Inferior parietal cortex (tissue), 1 donor: Measurements from ENCODE around the gene PACS1.
"Not testable (repeated sequence)": the region's sequence is repeated elsewhere in the genome, so short reads cannot be mapped to it uniquely, and the experiment has no call there.

Source experiments
- DNase-seq: peaks from one replicate; pipeline ENCODE4 v3.0.0-alpha.2; 2016; ENCODE audit errors: extremely low spot score

The PACS1 gene

GRCh38 chr11:66253081-66253480 lies 183.0 kb downstream of the PACS1 start:
- not testable (repeated sequence) for DNase-seq

DNA sequence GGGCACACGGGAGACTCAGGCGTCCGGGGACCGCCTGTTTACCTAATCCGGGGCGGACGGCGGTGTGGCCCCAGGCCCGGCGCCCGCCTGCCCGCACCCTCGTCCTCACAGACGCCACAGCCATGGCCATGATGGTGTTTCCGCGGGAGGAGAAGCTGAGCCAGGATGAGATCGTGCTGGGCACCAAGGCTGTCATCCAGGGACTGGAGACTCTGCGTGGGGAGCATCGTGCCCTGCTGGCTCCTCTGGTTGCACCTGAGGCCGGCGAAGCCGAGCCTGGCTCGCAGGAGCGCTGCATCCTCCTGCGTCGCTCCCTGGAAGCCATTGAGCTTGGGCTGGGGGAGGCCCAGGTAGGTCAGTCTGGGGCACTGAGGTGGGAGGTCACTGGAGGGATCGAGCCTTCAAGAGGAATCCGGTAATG lies 188.4 kb downstream of the PACS1 start:
- DNase-seq, result no peak

DNA sequence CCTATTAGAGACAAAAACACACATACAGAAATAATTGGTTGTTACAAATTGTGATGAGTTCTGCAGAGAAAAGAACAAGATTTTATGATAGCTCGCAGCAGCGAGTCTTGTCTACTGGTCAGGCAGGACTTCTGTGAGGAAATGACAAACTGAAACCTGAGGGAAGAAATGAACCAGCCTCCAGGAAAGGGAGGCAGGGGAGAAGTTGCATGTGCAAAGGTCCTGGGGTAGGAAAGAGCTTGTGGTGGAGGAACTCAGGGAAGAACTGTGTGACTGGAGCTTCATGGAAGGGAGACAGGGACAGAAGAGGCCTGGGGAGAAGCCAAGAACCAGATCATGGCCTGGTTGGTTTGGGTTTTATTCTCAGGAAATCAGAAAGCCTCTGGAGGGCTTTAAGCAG lies 189.2 kb downstream of the PACS1 start:
- no peak for DNase-seq

DNA sequence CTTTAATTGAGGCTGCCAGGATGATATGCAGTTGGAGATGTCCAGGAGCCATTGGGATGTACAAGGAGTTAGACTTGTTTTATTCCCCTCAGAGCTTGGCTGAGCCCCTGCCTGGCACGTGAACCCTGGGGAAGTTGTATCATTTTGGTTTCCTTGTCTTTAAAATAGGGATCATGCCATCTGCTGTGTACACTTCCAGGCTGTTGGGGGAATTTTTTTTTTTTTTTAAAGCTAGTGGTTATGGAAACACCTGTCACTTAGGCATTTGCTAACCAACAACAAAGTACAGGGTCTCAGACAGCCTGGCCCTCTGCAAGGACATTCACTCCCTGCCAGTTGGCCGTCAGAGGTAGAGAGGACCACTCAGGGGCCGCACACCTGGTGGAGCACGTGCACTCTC lies 189.9 kb downstream of the PACS1 start:
- DNase-seq, result no peak

- DNase-seq, result no peak
Measured at GRCh38 chr11:66261578-66261977, 191.5 kb downstream of the PACS1 start.

GRCh38 chr11:66262191-66262590 lies 192.1 kb downstream of the PACS1 start:
- no peak for DNase-seq

DNA sequence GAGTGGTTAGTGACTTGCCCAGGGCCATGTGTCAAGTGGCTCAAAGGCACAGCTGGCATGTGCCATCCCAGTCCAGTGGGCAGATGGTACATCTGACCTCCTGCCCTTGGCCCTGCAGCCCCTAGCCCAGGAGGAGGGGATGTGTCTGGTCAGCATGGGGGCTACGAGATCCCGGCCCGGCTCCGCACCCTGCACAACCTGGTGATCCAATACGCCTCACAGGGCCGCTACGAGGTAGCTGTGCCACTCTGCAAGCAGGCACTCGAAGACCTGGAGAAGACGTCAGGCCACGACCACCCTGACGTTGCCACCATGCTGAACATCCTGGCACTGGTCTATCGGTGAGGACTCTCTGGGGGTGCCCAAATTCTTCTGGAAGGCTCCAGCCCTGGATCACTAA lies 192.6 kb downstream of the PACS1 start:
- no peak for DNase-seq

- DNase-seq, result no peak
Measured at GRCh38 chr11:66263231-66263630, 193.2 kb downstream of the PACS1 start.

GRCh38 chr11:66263785-66264184 lies 193.7 kb downstream of the PACS1 start:
- DNase-seq, result no peak

DNA sequence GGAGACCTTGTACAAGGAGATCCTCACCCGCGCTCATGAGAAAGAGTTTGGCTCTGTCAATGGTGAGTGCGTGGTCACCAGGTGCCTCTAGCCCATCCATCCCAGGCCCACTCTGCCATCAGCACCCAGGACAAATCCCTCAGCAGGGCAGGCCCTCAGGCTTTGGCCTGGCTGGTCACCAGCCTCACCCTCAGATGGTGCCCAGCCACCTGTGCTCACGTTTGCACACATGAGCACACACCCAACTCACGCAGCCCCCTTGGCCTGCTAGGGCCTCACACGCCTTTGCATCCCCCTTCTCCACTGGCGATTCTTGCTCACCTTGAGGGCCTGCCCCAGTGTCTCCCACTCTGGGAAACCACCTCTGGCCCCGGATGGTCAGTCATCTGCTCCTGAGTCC lies 194.3 kb downstream of the PACS1 start:
- DNase-seq, result no peak

DNA sequence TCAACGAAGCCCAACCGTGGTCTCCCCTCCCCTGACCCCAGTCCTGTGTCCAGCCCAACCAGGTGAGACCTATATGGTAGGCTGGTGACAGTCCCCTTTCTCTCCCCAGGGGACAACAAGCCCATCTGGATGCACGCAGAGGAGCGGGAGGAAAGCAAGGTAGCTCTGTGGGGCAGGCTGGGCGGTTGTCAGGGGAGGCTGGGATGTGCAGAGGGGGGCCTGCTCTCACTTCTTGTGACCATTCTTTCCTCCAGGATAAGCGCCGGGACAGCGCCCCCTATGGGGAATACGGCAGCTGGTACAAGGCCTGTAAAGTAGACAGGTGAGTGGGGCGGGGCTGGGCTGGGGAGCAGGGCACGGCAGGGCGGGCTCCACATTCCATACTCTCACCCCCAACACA lies 194.8 kb downstream of the PACS1 start:
- DNase-seq, result no peak

DNA sequence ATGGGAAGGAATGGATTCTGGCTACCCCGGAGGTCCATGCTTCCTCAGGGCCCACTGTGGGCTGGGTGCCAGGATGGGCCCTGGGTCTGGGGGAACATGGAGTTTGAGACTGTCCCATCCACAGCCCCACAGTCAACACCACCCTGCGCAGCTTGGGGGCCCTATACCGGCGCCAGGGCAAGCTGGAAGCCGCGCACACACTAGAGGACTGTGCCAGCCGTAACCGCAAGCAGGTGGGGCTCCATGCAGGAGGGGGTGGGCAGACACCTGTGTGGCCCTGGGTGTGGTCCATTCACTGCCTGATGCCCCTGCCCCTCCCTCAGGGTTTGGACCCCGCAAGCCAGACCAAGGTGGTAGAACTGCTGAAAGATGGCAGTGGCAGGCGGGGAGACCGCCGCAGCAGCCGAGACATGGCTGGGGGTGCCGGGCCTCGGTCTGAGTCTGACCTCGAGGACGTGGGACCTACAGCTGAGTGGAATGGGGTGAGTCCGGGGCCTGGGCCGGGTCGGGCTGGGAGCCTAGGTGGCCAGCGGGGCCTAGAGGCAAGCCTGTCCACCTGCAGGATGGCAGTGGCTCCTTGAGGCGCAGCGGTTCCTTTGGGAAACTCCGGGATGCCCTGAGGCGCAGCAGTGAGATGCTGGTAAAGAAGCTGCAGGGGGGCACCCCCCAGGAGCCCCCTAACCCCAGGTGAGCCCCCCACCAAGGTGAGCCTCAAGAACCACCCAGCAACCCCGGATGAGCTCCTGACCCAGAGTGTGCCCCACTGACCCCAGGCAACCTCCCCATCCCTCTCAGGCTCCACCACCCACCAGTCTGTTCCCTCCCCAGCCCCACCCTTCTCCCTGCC lies 195.7 kb downstream of the PACS1 start:
- no peak for DNase-seq

- no peak for DNase-seq
Measured at GRCh38 chr11:66266378-66267038, 196.4 kb downstream of the PACS1 start.

- no peak for DNase-seq
Measured at GRCh38 chr11:66267039-66267378, 196.9 kb downstream of the PACS1 start.

DNA sequence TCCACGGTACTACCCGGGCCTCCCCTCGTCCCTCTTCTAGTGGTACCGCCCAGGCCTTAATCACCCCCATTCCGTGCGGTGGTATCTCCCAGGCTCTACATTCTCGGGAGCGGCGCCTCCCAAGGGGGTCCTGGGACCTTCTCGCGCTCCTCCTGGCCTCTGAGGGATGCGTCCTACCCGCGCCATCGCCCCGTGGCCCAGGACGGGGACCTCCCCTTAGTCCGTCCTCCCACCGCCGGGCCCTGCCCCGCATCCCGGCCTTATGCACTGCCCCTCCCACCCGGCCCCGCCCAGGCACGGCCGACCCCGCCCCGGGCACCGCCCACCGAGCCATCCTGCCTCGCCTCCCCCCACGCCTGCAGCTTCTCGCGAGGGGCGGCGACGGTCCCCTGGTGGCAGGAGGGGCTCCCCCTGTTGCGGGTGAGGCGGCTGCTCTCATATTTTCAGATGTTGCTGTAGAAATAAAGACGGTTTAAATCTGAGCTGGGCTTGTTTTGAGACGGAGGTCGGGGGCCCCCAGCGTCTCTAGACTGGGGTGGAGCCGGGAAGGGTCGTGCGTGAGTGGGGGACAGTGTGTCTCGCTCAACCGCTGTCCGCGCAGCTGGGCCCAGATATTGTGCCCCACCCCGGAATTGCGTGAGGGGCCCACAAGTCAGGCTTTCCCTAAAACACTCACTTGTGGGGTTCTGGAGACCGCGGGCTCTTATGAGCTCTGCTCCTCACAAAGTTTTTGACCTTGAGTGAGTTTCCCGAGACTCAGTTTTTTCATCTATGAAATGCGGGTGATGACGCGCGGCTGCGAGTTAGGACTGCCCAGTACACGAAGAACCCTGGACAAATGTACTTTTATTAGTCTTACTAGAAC lies 197.5 kb downstream of the PACS1 start:
- peak; percentile 74 for DNase-seq

- DNase-seq, result peak; percentile 100
Measured at GRCh38 chr11:66268244-66268951, 198.3 kb downstream of the PACS1 start, which contains the start of gene RAB1B. TSS of gene RAB1B (plus strand) at chr11:66268639. CDS start at chr11:66268680, 41 bp downstream.

GRCh38 chr11:66268952-66269905 lies 199.2 kb downstream of the PACS1 start:
- no peak for DNase-seq

DNA sequence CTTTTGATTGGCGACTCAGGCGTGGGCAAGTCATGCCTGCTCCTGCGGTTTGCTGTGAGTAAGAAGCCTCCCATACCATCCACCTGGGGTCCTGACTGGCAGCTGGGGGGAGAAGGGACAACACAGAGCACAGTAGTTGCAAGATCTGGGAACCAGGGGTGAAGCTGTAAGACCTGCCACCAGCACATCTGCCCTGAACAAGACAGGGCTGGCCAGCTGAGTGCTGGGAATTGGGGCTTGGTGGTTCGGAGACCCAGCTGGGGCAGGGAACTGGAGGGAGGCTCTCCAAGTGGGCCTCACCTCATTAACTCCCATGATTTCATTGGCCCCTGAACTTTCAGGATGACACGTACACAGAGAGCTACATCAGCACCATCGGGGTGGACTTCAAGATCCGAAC lies 201.7 kb downstream of the PACS1 start:
- DNase-seq, result no peak

DNA sequence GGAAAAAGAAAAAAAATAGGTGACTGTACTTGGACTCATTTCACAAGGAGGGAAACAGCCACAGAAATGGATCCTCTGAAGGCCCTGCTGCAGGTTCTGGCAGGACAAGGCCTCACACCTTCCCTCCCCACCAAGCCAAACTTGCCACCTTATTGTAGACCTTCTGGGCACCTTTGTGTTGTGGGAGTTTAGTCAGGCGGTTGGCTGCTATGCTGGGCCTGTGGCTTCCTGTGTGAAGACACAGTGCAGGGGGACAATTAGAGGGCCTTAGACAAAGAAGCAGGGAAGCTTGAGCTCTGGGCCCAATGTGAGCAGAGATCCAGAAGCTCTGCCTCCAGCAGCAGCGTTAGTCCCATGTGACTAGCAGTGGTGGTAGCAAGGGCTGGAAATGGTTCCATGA lies 202.5 kb downstream of the PACS1 start:
- no peak for DNase-seq

- no peak for DNase-seq
Measured at GRCh38 chr11:66274219-66274618, 204.1 kb downstream of the PACS1 start.

DNA sequence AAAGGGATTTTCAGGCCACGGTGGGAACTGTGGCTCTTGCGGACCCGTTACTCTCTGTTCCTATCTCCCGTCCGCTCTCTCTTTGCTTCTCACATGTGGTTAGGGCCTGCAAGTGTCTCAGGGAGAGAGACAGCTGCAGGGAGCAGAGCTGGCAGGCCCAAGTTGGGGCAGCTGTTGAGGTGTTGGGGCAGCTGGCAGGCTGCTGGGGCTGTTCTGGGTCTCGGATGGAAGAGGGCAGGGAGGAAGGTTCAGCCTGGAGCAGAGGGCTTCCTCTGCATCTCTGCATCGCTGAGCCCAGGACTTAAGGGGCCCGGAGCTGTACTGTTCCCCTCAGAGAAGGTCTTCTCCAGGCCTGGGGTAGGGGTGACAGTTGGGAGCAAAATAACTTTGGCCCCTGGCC lies 205.3 kb downstream of the PACS1 start:
- DNase-seq, result no peak
